Fibroblast of skin of left biceps (primary cell): ENCODE measurements around the gene STAC.
"Not testable (repeated sequence)": the region's sequence is repeated elsewhere in the genome, so short reads cannot be mapped to it uniquely, and the experiment has no call there.

Experiments
- DNase-seq, 2 experiments: peaks; one replicate each; pipeline ENCODE4 v3.0.0-alpha.2; 2013; ENCODE audit warnings: low read depth in 2 of 2

STAC gene

GRCh38 chr3:36519682-36520081 is 139.4 kb downstream of the STAC start:
- DNase-seq, result no peak

- no peak for DNase-seq
Observed at GRCh38 chr3:36520241-36521006, 140.1 kb downstream of the STAC start.

- DNase-seq, result no peak
Observed at GRCh38 chr3:36521007-36521379, 140.7 kb downstream of the STAC start.

- DNase-seq, result no peak
Observed at GRCh38 chr3:36524560-36524959, 144.3 kb downstream of the STAC start.

- DNase-seq, result no peak
Observed at GRCh38 chr3:36525115-36525801, 145.0 kb downstream of the STAC start.

GRCh38 chr3:36538136-36538749 is 157.9 kb downstream of the STAC start:
- peak in 1 of 2 experiments; percentile 28 for DNase-seq

- no peak for DNase-seq
Observed at GRCh38 chr3:36540888-36541518, 160.7 kb downstream of the STAC start.

GRCh38 chr3:36542186-36542585 is 161.9 kb downstream of the STAC start:
- no peak for DNase-seq

GRCh38 chr3:36543276-36543997 is 163.1 kb downstream of the STAC start:
- DNase-seq, result no peak

GRCh38 chr3:36546226-36546625 is 165.9 kb downstream of the STAC start:
- peak; percentile 25 to 29 for DNase-seq

- DNase-seq, result no peak
Observed at GRCh38 chr3:36548712-36549111, 168.4 kb downstream of the STAC start.

- no peak for DNase-seq
Observed at GRCh38 chr3:36557021-36557707, 176.9 kb downstream of the STAC start.

GRCh38 chr3:36557708-36558421 is 177.6 kb downstream of the STAC start:
- no peak for DNase-seq

- no peak for DNase-seq
Observed at GRCh38 chr3:36558961-36559360, 178.7 kb downstream of the STAC start.

GRCh38 chr3:36560685-36561084 is 180.4 kb downstream of the STAC start:
- DNase-seq, result no peak

GRCh38 chr3:36561601-36562000 is 181.3 kb downstream of the STAC start:
- DNase-seq, result no peak

GRCh38 chr3:36562945-36563344 is 182.6 kb downstream of the STAC start:
- DNase-seq, result no peak

- DNase-seq, result no peak
Observed at GRCh38 chr3:36575241-36575640, 194.9 kb downstream of the STAC start.

GRCh38 chr3:36578418-36578817 is 198.1 kb downstream of the STAC start:
- DNase-seq, result not testable (repeated sequence)

GRCh38 chr3:36579746-36580145 is 199.4 kb downstream of the STAC start:
- DNase-seq, result no peak

- DNase-seq, result no peak
Observed at GRCh38 chr3:36580716-36581115, 200.4 kb downstream of the STAC start.
